GM12891 (cell line): Measurements from ENCODE around the gene PRKN.

Source experiments
- DNase-seq: peaks from one replicate; pipeline ENCODE4 v3.0.0; 2011; ENCODE audit warnings: low spot score; ENCODE audit not compliant: insufficient read length
- FAIRE-seq: peaks from 2 replicates; lab custom pipeline; 2011; peaks lifted over from hg19 to GRCh38; lab: Jason Lieb, UNC
- PAX5 ChIP-seq: IDR thresholded peaks from 2 replicates; pipeline ENCODE4 v1.6.1; 2011; ENCODE audit warnings: low read length, moderate library complexity, mild to moderate bottlenecking; ENCODE audit not compliant: insufficient read depth, severe bottlenecking
- POLR2A ChIP-seq: IDR thresholded peaks from 2 replicates; pipeline ENCODE4 v1.6.1; 2011; ENCODE audit warnings: low read depth, low read length, control low read depth
- POLR2AphosphoS5 ChIP-seq: IDR thresholded peaks from 2 replicates; pipeline ENCODE4 v1.6.1; 2011; ENCODE audit warnings: low read depth, low read length, control low read depth
- POU2F2 ChIP-seq: IDR thresholded peaks from 2 replicates; pipeline ENCODE4 v1.6.1; 2011; ENCODE audit warnings: low read depth, mild to moderate bottlenecking, control low read depth, low read length, moderate library complexity
- SPI1 ChIP-seq: IDR thresholded peaks from 2 replicates; pipeline ENCODE4 v1.6.1; 2011; ENCODE audit warnings: low read depth, low read length, control low read depth
- TAF1 ChIP-seq: IDR thresholded peaks from 2 replicates; pipeline ENCODE4 v1.6.1; 2011; ENCODE audit warnings: low read depth, low read length, control low read depth

The PRKN gene

DNA sequence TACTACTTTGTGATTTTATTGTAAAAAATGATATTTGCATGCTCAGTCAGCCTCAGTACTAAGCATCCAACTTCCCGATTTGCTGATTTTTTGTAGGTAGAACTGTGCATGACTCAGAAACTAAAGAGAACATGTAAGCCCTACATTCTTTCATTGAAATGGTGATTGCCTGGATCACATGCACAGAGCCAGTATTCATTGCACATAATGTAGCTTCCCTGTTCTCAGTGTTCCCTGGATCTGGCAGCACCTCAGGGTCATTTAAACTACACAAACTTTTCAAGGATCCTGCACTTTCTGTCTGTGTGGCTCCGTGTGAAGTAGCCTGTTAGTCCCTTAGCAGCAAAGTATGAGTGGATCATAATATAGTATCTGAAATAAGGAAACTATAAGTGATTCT, 1030.8 kb downstream of the PRKN start:
- TF ChIP-seq TAF1 = no peak
- TF ChIP-seq POU2F2 = no peak
- no peak for TF ChIP-seq POLR2A
- no peak for TF ChIP-seq PAX5
- no peak for TF ChIP-seq SPI1
- no peak for TF ChIP-seq POLR2AphosphoS5
- DNase-seq (no peak), FAIRE-seq (no peak)

DNA sequence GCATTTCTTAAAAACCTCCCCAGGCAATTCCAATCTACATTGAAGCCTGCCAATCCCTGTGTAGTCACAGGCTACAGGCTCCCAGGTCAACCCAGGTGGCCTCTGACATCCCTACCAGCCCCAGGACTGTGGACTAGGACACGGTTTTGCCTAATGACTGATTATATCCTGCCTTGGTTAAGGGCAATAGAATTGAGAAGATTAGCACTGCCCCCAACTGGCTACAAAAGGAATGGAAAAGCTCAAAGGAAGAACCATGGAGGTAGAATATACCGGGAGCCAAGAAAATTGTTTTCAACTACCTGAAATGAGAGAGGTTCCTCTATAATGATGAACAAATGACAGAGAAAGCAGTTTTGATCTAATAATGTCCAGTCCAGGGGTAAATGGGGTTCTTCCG, 1032.6 kb downstream of the PRKN start:
- TF ChIP-seq SPI1 (no peak), PAX5 (no peak), TAF1 (no peak), POLR2A (no peak), POU2F2 (no peak), POLR2AphosphoS5 (no peak)
- DNase-seq (no peak), FAIRE-seq (no peak)

- DNase-seq = no peak
- no peak for TF ChIP-seq PAX5
- TF ChIP-seq POU2F2 = no peak
- no peak for TF ChIP-seq TAF1
- TF ChIP-seq POLR2A = no peak
- no peak for TF ChIP-seq SPI1
- TF ChIP-seq POLR2AphosphoS5 = no peak
- FAIRE-seq = no peak
Observed at GRCh38 chr6:161686655-161687054, 1040.9 kb downstream of the PRKN start.

GRCh38 chr6:161684731-161685475, 1042.7 kb downstream of the PRKN start:
- no peak for FAIRE-seq
- DNase-seq = no peak
- no peak for TF ChIP-seq POLR2AphosphoS5
- no peak for TF ChIP-seq POU2F2
- TF ChIP-seq TAF1 = no peak
- no peak for TF ChIP-seq SPI1
- no peak for TF ChIP-seq POLR2A
- no peak for TF ChIP-seq PAX5

- TF ChIP-seq TAF1 (no peak), SPI1 (no peak)
Observed at GRCh38 chr6:161683400-161683799, 1044.2 kb downstream of the PRKN start.

DNA sequence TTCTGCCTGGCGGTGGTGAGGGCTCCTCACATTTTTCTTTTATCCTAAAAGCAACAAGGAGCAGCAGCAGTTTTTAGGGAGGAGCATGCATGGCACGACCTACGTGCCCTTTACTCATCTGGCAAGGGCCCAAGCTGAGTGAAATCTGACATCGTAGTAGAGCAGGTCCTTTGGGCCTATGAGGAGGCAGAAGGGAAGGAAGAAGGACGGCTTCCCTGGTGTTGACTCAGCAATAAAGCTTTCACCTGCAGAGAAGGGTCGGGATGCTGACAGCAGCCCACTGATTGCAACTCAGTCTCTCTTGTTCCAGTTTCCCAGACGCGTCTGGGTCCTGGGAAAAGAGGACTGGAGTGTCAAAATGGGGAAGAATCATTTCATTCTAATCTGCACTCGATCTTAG, 1044.6 kb downstream of the PRKN start:
- TF ChIP-seq POU2F2 (no peak), TAF1 (no peak), POLR2AphosphoS5 (no peak), POLR2A (no peak), PAX5 (no peak), SPI1 (no peak)
- FAIRE-seq = no peak
- no peak for DNase-seq

More at GRCh38 chr6:161683400-161683799, 1044.2 kb downstream of the PRKN start:
- FAIRE-seq (no peak), DNase-seq (no peak)

- DNase-seq = no peak
- TF ChIP-seq TAF1 (no peak), POLR2A (no peak), SPI1 (no peak), POU2F2 (no peak), POLR2AphosphoS5 (no peak), PAX5 (no peak)
- no peak for FAIRE-seq
Observed at GRCh38 chr6:161679980-161680538, 1047.5 kb downstream of the PRKN start.

- no peak for FAIRE-seq
- no peak for DNase-seq
- TF ChIP-seq PAX5 (no peak), POLR2AphosphoS5 (no peak), SPI1 (no peak), TAF1 (no peak), POU2F2 (no peak), POLR2A (no peak)
Observed at GRCh38 chr6:161677188-161677587, 1050.4 kb downstream of the PRKN start.

- no peak for FAIRE-seq
- TF ChIP-seq POLR2AphosphoS5 = no peak
- no peak for TF ChIP-seq SPI1
- TF ChIP-seq PAX5 = no peak
- no peak for TF ChIP-seq TAF1
- no peak for TF ChIP-seq POU2F2
- TF ChIP-seq POLR2A = no peak
- no peak for DNase-seq
Observed at GRCh38 chr6:161676586-161676985, 1051.0 kb downstream of the PRKN start.

DNA sequence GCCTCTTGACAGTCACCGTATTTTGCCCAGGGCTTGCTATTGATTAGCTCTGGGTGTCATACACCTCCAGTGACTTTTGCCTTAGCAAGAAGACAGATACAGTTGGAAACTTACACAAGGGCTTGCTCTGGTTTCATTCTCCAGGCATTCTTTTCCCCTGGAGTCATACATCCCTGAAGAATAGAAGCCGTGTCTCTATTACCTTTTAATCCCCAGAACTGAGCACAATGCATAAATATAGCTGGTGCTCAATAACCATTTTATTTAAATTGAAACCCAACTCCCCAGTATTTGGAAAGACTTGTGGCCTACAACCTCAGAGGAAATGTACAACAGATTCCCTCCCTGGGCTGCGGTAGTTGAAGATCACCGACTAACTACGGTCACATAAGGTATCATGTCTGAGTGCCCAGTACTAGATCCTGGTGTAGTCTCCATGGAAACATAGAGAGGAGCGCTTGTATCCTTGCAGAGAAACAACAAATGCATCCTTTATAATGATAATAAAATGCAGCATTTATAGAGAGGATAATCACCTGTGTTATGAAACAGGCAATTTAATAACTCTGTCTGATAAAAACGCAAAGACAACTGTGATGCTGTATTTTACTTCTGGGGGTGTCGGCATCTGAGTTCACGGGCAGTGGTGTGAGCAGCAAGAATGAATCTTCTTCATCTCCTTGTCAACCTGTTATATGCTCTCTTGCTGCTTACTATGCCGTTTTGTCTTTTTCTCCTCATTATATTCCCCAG, 1052.5 kb downstream of the PRKN start:
- TF ChIP-seq PAX5 (no peak), SPI1 (no peak), POLR2AphosphoS5 (no peak), POLR2A (no peak), POU2F2 (no peak), TAF1 (no peak)
- DNase-seq (no peak), FAIRE-seq (no peak)
